ENCODE data around the gene UBTD2.
"Not testable (repeated sequence)": the region's sequence is repeated elsewhere in the genome, so short reads cannot be mapped to it uniquely, and the experiment has no call there.

- TF ChIP-seq EZH2 (optimal IDR thresholded peaks at IDR 0.05; ENCODE audit: low read depth, low read length); CTCF (IDR thresholded peaks at IDR 0.05; ENCODE audit: low read length); EZH2phosphoT487 (IDR thresholded peaks at IDR 0.05; ENCODE audit: low read length): not testable (repeated sequence)
Measured at GRCh38 chr5:172197775-172198174, 85.8 kb downstream of the UBTD2 start.

All from MM.1S (cell line).